A673 (cell line): ENCODE results near the gene ZSCAN1.

Experiments used
- EZH2 ChIP-seq: fragments of 200-600 bp; sonication (generic); IDR thresholded peaks from 2 replicates; pipeline ENCODE4 v1.6.1; 2017; ENCODE audit warnings: borderline replicate concordance, low read depth, mild to moderate bottlenecking, mixed read lengths, antibody characterized with exemption, low read length; ENCODE audit not compliant: poor library complexity, severe bottlenecking
- TF ChIP-seq, protein P1 (sequence below): fragments of 300-800, 200-600 bp; sonication (generic); conservative IDR thresholded peaks from 2 replicates; pipeline ENCODE4 v1.5.1; 2017; ENCODE audit warnings: low read depth, mild to moderate bottlenecking, antibody characterized with exemption, low read length, moderate library complexity, mixed read lengths

DNA sequence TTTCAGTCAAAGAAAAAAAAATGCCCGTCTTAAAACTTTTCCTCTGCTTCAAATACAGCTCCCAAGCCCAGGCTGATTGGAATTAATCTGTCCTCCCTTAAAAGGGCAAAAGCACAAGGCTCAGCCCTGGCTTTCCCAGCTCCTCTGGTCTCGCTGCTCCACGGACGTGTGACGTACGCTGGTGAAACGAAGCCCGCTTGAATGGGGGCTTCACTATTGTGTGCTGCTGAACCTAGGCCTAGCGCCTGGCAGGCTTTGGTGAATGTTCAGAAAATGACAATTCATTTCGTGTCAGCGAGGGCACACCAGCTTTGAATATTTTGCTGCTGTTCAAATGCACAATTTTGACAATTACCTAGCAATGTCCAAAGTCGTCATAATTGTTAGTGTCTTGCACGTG is 24.6 kb downstream of the ZSCAN1 start:
- TF ChIP-seq, protein P1, sequence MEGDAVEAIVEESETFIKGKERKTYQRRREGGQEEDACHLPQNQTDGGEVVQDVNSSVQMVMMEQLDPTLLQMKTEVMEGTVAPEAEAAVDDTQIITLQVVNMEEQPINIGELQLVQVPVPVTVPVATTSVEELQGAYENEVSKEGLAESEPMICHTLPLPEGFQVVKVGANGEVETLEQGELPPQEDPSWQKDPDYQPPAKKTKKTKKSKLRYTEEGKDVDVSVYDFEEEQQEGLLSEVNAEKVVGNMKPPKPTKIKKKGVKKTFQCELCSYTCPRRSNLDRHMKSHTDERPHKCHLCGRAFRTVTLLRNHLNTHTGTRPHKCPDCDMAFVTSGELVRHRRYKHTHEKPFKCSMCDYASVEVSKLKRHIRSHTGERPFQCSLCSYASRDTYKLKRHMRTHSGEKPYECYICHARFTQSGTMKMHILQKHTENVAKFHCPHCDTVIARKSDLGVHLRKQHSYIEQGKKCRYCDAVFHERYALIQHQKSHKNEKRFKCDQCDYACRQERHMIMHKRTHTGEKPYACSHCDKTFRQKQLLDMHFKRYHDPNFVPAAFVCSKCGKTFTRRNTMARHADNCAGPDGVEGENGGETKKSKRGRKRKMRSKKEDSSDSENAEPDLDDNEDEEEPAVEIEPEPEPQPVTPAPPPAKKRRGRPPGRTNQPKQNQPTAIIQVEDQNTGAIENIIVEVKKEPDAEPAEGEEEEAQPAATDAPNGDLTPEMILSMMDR = no peak
- no peak for TF ChIP-seq EZH2
